Measurements from ENCODE around the gene CROCC2.

The CROCC2 gene

DNA sequence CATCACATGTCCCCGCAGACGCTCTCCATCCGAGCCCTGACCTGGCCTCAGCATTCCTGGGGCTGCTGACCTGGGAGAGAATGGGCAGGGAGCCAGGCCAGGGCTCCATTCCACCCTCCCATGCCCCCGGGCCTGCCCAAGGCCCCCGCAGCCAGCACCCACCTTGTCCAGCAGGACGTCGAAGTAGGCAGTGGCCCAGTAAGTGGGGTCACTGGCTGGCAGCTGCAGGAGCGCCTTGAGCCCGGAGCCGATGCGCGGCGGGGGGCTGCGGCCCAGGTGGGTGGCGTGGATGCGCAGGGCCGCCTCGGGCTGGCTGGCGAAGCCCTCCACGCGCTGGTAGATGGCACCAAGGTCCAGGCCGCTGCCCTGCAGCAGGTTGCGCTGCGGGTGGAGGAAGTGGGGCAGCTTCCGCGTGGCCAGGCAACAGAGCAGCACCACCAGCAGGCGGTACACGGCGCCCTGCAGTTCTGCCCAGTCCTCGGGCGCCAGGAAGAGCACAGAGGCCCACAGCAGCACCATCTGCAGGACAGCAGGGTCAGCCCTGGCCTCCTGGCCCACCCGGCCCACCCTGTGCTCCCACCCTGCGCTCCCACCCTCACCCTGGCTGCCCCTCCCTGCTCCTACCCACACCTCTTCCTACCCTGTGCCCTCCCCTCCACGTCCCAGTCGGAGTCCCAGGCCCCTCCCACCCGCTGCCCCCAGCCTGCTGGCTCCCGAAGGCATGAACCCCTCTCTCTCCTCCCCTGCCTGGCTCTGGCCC lies 17.8 kb upstream of the CROCC2 start:
- CTCF ChIA-PET, result interaction anchor here (1.1 kb wide), 1 partner anchor 26 kb away, joined by 3 read pairs; no protein-coding TSS in a partner anchor

DNA sequence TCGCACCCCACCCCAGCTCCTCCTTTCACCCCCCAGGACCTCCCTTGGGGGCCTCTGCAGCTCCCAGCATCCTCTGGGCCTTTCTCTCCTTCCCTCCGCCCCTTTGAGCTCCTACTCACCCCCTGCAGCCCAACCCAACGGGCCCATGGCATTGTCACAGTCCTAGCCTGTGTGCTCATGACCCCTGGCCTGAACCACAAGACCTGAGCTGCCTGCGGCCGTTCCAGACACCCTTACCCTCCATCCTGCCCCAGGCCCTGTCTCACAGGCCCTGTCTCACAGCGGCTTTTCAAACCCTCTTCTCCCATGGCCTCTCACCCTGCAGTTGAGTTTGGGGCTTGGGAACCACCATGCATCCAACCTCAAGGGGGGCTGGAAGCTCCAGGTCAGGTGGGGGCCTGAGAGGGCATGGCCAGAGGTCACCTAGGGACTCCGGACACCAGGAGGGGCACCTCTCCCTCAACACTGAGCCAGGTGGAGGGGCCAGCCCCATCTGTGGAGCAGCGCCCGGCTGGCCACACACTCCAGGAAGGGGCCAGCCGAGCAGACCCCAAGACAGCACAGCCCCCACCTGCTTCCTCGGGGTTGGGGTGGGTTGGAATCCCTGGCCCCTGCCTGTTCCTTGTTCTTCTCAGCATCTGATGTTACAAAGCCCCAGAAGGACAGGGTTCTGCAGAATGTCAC lies 17.1 kb upstream of the CROCC2 start:
- H3K9me3 ChIP-seq (ENCODE audit: control insufficient read depth, insufficient read depth, low read depth, low read length), result no peaks in the 10 kb centered on the region
- ChIA-PET CTCF (interaction anchor here (1.1 kb wide), 1 partner anchor 25 kb away, joined by 3 read pairs; no protein-coding TSS in a partner anchor), POLR2A (no interaction called here)
- no peak overlapping the region for H3K27ac ChIP-seq (ENCODE audit: extremely low read depth, low read depth, low read length)
- TF ChIP-seq ZFP3 (tag by site-specific recombination; IDR thresholded peaks at IDR 0.05; ENCODE audit: low read depth) (peak; percentile 61; the same call in 1 of the 2 replicates), ZNF169 (tag by site-specific recombination; IDR thresholded peaks at IDR 0.05) (no peak), GLIS1 (tag by site-specific recombination; IDR thresholded peaks at IDR 0.05) (peak; percentile 83), KLF1 (tag by site-specific recombination; IDR thresholded peaks at IDR 0.05) (no peak)
- TF ChIP-seq, protein P1, sequence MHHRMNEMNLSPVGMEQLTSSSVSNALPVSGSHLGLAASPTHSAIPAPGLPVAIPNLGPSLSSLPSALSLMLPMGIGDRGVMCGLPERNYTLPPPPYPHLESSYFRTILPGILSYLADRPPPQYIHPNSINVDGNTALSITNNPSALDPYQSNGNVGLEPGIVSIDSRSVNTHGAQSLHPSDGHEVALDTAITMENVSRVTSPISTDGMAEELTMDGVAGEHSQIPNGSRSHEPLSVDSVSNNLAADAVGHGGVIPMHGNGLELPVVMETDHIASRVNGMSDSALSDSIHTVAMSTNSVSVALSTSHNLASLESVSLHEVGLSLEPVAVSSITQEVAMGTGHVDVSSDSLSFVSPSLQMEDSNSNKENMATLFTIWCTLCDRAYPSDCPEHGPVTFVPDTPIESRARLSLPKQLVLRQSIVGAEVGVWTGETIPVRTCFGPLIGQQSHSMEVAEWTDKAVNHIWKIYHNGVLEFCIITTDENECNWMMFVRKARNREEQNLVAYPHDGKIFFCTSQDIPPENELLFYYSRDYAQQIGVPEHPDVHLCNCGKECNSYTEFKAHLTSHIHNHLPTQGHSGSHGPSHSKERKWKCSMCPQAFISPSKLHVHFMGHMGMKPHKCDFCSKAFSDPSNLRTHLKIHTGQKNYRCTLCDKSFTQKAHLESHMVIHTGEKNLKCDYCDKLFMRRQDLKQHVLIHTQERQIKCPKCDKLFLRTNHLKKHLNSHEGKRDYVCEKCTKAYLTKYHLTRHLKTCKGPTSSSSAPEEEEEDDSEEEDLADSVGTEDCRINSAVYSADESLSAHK (tag by site-specific recombination; IDR thresholded peaks at IDR 0.05), result no peak
- H3K36me3 ChIP-seq (ENCODE audit: control insufficient read depth in 2 of 2, insufficient read depth in 1 of 2, low read length in 2 of 2), result no peaks in the 10 kb centered on the region
- H3K4me3 ChIP-seq (ENCODE audit: low read depth, low read length), result no peak overlapping the region
- no peaks in the 10 kb centered on the region for H3K4me1 ChIP-seq (ENCODE audit: control insufficient read depth, insufficient read depth, low read length)

More for the DNA sequence above, 17.8 kb upstream of the CROCC2 start:
- TF ChIP-seq, protein P2, sequence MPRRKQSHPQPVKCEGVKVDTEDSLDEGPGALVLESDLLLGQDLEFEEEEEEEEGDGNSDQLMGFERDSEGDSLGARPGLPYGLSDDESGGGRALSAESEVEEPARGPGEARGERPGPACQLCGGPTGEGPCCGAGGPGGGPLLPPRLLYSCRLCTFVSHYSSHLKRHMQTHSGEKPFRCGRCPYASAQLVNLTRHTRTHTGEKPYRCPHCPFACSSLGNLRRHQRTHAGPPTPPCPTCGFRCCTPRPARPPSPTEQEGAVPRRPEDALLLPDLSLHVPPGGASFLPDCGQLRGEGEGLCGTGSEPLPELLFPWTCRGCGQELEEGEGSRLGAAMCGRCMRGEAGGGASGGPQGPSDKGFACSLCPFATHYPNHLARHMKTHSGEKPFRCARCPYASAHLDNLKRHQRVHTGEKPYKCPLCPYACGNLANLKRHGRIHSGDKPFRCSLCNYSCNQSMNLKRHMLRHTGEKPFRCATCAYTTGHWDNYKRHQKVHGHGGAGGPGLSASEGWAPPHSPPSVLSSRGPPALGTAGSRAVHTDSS (tag by site-specific recombination; IDR thresholded peaks at IDR 0.05), result no peak
- TF ChIP-seq, protein P3, sequence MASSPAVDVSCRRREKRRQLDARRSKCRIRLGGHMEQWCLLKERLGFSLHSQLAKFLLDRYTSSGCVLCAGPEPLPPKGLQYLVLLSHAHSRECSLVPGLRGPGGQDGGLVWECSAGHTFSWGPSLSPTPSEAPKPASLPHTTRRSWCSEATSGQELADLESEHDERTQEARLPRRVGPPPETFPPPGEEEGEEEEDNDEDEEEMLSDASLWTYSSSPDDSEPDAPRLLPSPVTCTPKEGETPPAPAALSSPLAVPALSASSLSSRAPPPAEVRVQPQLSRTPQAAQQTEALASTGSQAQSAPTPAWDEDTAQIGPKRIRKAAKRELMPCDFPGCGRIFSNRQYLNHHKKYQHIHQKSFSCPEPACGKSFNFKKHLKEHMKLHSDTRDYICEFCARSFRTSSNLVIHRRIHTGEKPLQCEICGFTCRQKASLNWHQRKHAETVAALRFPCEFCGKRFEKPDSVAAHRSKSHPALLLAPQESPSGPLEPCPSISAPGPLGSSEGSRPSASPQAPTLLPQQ (tag by site-specific recombination; IDR thresholded peaks at IDR 0.05), result no peak
- TF ChIP-seq, protein P4, sequence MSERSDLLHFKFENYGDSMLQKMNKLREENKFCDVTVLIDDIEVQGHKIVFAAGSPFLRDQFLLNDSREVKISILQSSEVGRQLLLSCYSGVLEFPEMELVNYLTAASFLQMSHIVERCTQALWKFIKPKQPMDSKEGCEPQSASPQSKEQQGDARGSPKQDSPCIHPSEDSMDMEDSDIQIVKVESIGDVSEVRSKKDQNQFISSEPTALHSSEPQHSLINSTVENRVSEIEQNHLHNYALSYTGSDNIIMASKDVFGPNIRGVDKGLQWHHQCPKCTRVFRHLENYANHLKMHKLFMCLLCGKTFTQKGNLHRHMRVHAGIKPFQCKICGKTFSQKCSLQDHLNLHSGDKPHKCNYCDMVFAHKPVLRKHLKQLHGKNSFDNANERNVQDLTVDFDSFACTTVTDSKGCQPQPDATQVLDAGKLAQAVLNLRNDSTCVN (tag by site-specific recombination; optimal IDR thresholded peaks at IDR 0.05), result no peak
- no peak for TF ChIP-seq ZNF24 (tag by site-specific recombination; IDR thresholded peaks at IDR 0.05)
- TF ChIP-seq ZBTB20 (tag by site-specific recombination; IDR thresholded peaks at IDR 0.05), result no peak
- TF ChIP-seq GLI4 (tag by site-specific recombination; IDR thresholded peaks at IDR 0.05), result no peak
- TF ChIP-seq, protein P5, sequence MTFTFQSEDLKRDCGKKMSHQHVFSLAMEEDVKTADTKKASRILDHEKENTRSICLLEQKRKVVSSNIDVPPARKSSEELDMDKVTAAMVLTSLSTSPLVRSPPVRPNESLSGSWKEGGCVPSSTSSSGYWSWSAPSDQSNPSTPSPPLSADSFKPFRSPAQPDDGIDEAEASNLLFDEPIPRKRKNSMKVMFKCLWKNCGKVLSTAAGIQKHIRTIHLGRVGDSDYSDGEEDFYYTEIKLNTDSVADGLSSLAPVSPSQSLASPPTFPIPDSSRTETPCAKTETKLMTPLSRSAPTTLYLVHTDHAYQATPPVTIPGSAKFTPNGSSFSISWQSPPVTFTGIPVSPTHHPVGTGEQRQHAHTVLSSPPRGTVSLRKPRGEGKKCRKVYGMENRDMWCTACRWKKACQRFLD (tag by site-specific recombination; IDR thresholded peaks at IDR 0.05), result no peak
- no peak for TF ChIP-seq ZNF837 (tag by site-specific recombination; IDR thresholded peaks at IDR 0.05)
- Histone ChIP-seq H3K9me3 (ENCODE audit: control insufficient read depth, insufficient read depth, low read depth, low read length) (no peaks in the 10 kb centered on the region), H3K36me3 (ENCODE audit: control insufficient read depth in 2 of 2, insufficient read depth in 1 of 2, low read length in 2 of 2) (no peaks in the 10 kb centered on the region), H3K4me3 (ENCODE audit: low read depth, low read length) (no peak overlapping the region), H3K27ac (ENCODE audit: extremely low read depth, low read depth, low read length) (no peak overlapping the region), H3K4me1 (ENCODE audit: control insufficient read depth, insufficient read depth, low read length) (no peaks in the 10 kb centered on the region)
- POLR2A ChIA-PET, result no interaction called here
